Measurements from ENCODE around the gene TAS2R41.

TAS2R41 gene

DNA sequence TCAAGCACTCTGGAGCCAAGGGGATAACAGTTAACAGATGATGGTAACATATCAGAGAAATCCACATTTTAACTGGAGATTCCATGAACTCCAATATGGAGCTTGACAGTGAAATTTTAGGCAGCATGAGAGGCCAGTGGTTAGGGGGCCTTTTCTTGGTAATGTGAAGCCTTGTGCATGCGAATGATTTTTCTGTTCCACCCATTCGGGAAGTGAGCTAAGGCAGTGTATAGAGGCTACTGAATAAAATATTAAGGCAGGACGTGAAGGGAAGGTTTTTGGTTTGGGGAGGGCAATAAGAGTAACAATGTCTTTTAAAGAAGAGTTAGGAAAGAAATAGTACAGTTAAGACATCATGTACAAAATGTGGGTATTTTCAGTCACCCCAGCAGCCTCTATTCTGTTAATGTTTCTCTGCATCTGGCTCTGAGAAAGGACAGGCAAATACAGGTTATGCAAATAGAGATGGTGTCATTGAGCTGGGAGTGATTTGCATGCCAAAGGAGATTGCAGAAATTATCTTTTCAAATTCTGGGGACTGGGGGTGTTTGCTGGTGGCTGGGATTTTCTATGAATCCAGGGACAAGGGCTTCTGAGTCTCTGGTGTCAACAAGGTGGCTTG, 41.2 kb upstream of the TAS2R41 start:
- CTCF ChIA-PET, result interaction anchor here (1.0 kb wide), 1 partner anchor 19 kb away, joined by 3 read pairs; no protein-coding TSS in a partner anchor
- TF ChIP-seq CTCF (IDR thresholded peaks at IDR 0.05; ENCODE audit: control extremely low read depth, extremely low read depth, low read depth, missing control alignments), result no peak
- DNase-seq (ENCODE audit: extremely low spot score), result no peak
- POLR2A ChIA-PET, result no interaction called here

- ChIA-PET CTCF (interaction anchor here (0.8 kb wide), 1 partner anchor 29 kb away, joined by 3 read pairs; the partner anchor contains the start of gene EPHA1), POLR2A (no interaction called here)
- no peak for DNase-seq (ENCODE audit: extremely low spot score)
- no peak for TF ChIP-seq CTCF (IDR thresholded peaks at IDR 0.05; ENCODE audit: control extremely low read depth, extremely low read depth, low read depth, missing control alignments)
Measured at GRCh38 chr7:143437578-143437977, 40.1 kb upstream of the TAS2R41 start.

DNA sequence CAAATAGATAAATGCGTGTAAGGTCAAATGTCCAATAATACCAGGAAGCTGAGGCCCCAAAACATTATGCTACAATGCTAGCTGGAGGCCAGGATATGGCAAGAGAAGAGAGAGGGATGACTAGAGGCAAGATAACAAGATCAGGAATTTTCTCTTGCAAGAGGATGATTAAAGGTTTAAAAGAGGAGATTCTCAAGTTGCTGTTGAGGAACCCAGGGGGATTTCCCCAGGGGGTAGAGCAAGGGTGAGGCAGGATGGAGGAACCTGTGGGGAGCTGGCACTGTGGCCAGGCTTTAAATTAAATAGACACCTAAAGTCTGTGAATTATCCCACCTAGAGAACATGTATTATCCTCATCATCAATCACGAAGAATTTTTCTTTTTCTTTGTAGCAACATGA, 37.8 kb upstream of the TAS2R41 start:
- ChIA-PET POLR2A (no interaction called here), CTCF (interaction anchor here (1.4 to 1.8 kb wide), 3 partner anchors 8 to 22 kb away, joined by 3 to 5 read pairs (median 4); no protein-coding TSS in a partner anchor)
- no peak for DNase-seq (ENCODE audit: extremely low spot score)
- no peak for TF ChIP-seq CTCF (IDR thresholded peaks at IDR 0.05; ENCODE audit: control extremely low read depth, extremely low read depth, low read depth, missing control alignments)

- POLR2A ChIA-PET, result no interaction called here
- TF ChIP-seq CTCF (IDR thresholded peaks at IDR 0.05; ENCODE audit: control extremely low read depth, extremely low read depth, low read depth, missing control alignments), result no peak
- DNase-seq (ENCODE audit: extremely low spot score), result no peak
- CTCF ChIA-PET, result no interaction called here
Measured at GRCh38 chr7:143443153-143443552, 34.5 kb upstream of the TAS2R41 start, which contains the start of gene TAS2R60. Gene TAS2R60 (plus strand): TSS chr7:143443453. CDS start chr7:143443453, 0 bp downstream.

GRCh38 chr7:143444063-143444782, 33.5 kb upstream of the TAS2R41 start:
- CTCF ChIA-PET, result no interaction called here
- no peak for DNase-seq (ENCODE audit: extremely low spot score)
- TF ChIP-seq CTCF (IDR thresholded peaks at IDR 0.05; ENCODE audit: control extremely low read depth, extremely low read depth, low read depth, missing control alignments), result no peak
- POLR2A ChIA-PET, result no interaction called here

GRCh38 chr7:143444785-143445184, 32.9 kb upstream of the TAS2R41 start:
- no peak for TF ChIP-seq CTCF (IDR thresholded peaks at IDR 0.05; ENCODE audit: control extremely low read depth, extremely low read depth, low read depth, missing control alignments)
- CTCF ChIA-PET, result interaction anchor here (1.2 kb wide), 1 partner anchor 24 kb away, joined by 3 read pairs; no protein-coding TSS in a partner anchor
- POLR2A ChIA-PET, result no interaction called here
- DNase-seq (ENCODE audit: extremely low spot score), result no peak
